K562 (cell line): Measurements from ENCODE around the gene SLC17A1. TPM values are rescaled to one million over a fixed set of nuclear protein-coding genes. Genes with fewer than 3 reads are reported as not detected.

Experiments used
- ATAC-seq: fragments of 200-7000 bp; cut with Tn5 transposase; 3 replicates; pipeline ENCODE4 v1.9.1; 2020; ENCODE audit warnings: moderate library complexity
- BruUV-seq: library from RNA; stranded (reverse); fragments of 400-500 nt; replicated peaks from 2 replicates; lab custom pipeline; 2021; lab: Mats Ljungman, UMichigan
- CTCF ChIA-PET: fragments of 300-600 bp; formaldehyde crosslinking; extraction: SDS; loops from one replicate; lab custom pipeline; 2021; ENCODE audit warnings: low intra/inter-chr PET ratio; lab: Yijun Ruan, JAX
- POLR2A ChIA-PET: fragments of 300-600, 350-650 bp; sonication (Branson Sonifier 250); formaldehyde crosslinking; extraction: SDS; loops from one replicate; lab custom pipeline; 2021; ENCODE audit warnings: antibody characterized with exemption, inconsistent platforms; lab: Yijun Ruan, JAX
- DNase-seq, 4 experiments: peaks; one replicate each; pipeline versions ENCODE4 v3.0.0 to v3.0.0-alpha.2; 2011 to 2018; ENCODE audit warnings: low spot score in 3 of 4, mixed read lengths in 3 of 4; ENCODE audit errors: extremely low read depth in 1 of 4
- FAIRE-seq: peaks from 2 replicates; lab custom pipeline; 2011; peaks lifted over from hg19 to GRCh38; lab: Jason Lieb, UNC
- H2AFZ ChIP-seq: 2 replicates; pipeline ENCODE4 v1.6.0; 2011; ENCODE audit warnings: low read depth, low read length, control low read depth, inconsistent platforms
- H3K27ac ChIP-seq: fragments of 200-600 bp; 3 replicates; pipeline ENCODE4 v1.8.0; 2011; ENCODE audit warnings: low read depth, mild to moderate bottlenecking, control low read depth, inconsistent platforms, low read length, moderate library complexity, mixed read lengths; ENCODE audit errors: extremely low read depth
- H3K27me3 ChIP-seq, 2 experiments: fragments of 300-600 bp in 1 of 2; 2 replicates in 1 of 2; 3 replicates in 1 of 2; pipeline versions ENCODE4 v1.6.0 to v1.8.0; 2011; ENCODE audit warnings: inconsistent platforms in 2 of 2, low read length in 2 of 2, mild to moderate bottlenecking in 1 of 2, mixed read lengths in 1 of 2, moderate library complexity in 1 of 2; ENCODE audit not compliant: control insufficient read depth in 2 of 2, insufficient read depth in 2 of 2
- H3K36me3 ChIP-seq: fragments of 300-600 bp; 3 replicates; pipeline ENCODE4 v1.8.0; 2011; ENCODE audit warnings: mild to moderate bottlenecking, low read length, inconsistent platforms; ENCODE audit not compliant: control insufficient read depth, insufficient read depth
- H3K4me1 ChIP-seq, 2 experiments: fragments of 200-600 bp in 1 of 2; replicated peaks in 1 of 2; 2 replicates in 1 of 2; 3 replicates in 1 of 2; pipeline versions ENCODE4 v1.5.1 to v1.8.0; 2011; ENCODE audit warnings: inconsistent platforms in 2 of 2, low read length in 2 of 2, mild to moderate bottlenecking in 1 of 2, mixed read lengths in 1 of 2, moderate library complexity in 1 of 2; ENCODE audit not compliant: control insufficient read depth in 2 of 2, insufficient read depth in 2 of 2
- H3K4me2 ChIP-seq: 2 replicates; pipeline ENCODE4 v1.6.1; 2011; ENCODE audit warnings: low read length, control low read depth, inconsistent platforms, mixed read lengths; ENCODE audit not compliant: insufficient read depth
- H3K4me3 ChIP-seq: fragments of 200-600 bp; sonication (generic), shearing (Covaris generic); 2 replicates; pipeline ENCODE4 v1.5.1; 2016; ENCODE audit warnings: control low read depth, inconsistent platforms
- H3K79me2 ChIP-seq: fragments of 200-600 bp; 3 replicates; pipeline ENCODE4 v1.8.0; 2011; ENCODE audit warnings: low read length, inconsistent platforms; ENCODE audit not compliant: control insufficient read depth, insufficient read depth
- H3K9ac ChIP-seq, 2 experiments: 2 replicates each; pipeline versions ENCODE4 v1.6.0 to v1.6.1; 2011; ENCODE audit warnings: low read depth in 2 of 2, low read length in 2 of 2, control low read depth in 1 of 2, inconsistent platforms in 1 of 2, mild to moderate bottlenecking in 1 of 2, mixed read lengths in 1 of 2; ENCODE audit not compliant: insufficient read depth in 1 of 2
- H3K9me1 ChIP-seq: one replicate; pipeline ENCODE4 v1.6.0; 2011; ENCODE audit warnings: inconsistent platforms, mild to moderate bottlenecking, low read length, moderate library complexity; ENCODE audit not compliant: control insufficient read depth, insufficient read depth
- H3K9me3 ChIP-seq: replicated peaks from 2 replicates; pipeline ENCODE4 v1.5.1; 2011; ENCODE audit warnings: low read depth, low read length, inconsistent platforms; ENCODE audit not compliant: control insufficient read depth, insufficient read depth
- H4K20me1 ChIP-seq: replicated peaks from 2 replicates; pipeline ENCODE4 v1.6.1; 2011; ENCODE audit warnings: low read length, inconsistent platforms, mixed read lengths; ENCODE audit not compliant: control insufficient read depth, insufficient read depth
- CREB5 ChIP-seq: fragments of 250-450 bp; sonication (Bioruptor Pico); IDR thresholded peaks from 2 replicates; pipeline ENCODE4 v1.5.0; 2020; ENCODE audit warnings: mild to moderate bottlenecking
- CTCF ChIP-seq, 3 experiments: IDR thresholded peaks in 2 of 3; conservative IDR thresholded peaks in 1 of 3; 2 replicates each; pipeline ENCODE4 v1.5.1; 2011 to 2012; ENCODE audit warnings: low read length in 3 of 3, mild to moderate bottlenecking in 3 of 3, control low read depth in 2 of 3, improper control_type of control experiment in 1 of 3, inconsistent platforms in 1 of 3, low read depth in 1 of 3, mixed read lengths in 1 of 3, moderate library complexity in 1 of 3; ENCODE audit not compliant: insufficient read depth in 2 of 3
- KDM4B ChIP-seq, 2 experiments: fragments of 450-650 bp in 1 of 2; sonication (generic) in 1 of 2; IDR thresholded peaks; 2 replicates each; pipeline ENCODE4 v1.6.1; 2016 to 2017; ENCODE audit warnings: borderline replicate concordance in 2 of 2, antibody characterized with exemption in 1 of 2, low read depth in 1 of 2, mild to moderate bottlenecking in 1 of 2
- NCOA6 ChIP-seq: fragments of 450-650 bp; IDR thresholded peaks from 2 replicates; pipeline ENCODE4 v1.6.1; 2017; ENCODE audit warnings: mild to moderate bottlenecking
- NFYB ChIP-seq: IDR thresholded peaks from 2 replicates; pipeline ENCODE4 v1.6.1; 2011; ENCODE audit warnings: mild to moderate bottlenecking, moderate library complexity; ENCODE audit not compliant: insufficient read length; ENCODE audit errors: extremely low read depth
- POLR2A ChIP-seq: fragments of 450-650 bp; conservative IDR thresholded peaks from 2 replicates; pipeline ENCODE4 v1.6.1; 2016
- SP1 ChIP-seq: sonication (generic); formaldehyde crosslinking; IDR thresholded peaks from 2 replicates; pipeline ENCODE4 v1.8.1; 2022; ENCODE audit warnings: mild to moderate bottlenecking, missing genetic modification reagents
- YBX1 ChIP-seq: fragments of 450-650 bp; IDR thresholded peaks from 2 replicates; pipeline ENCODE4 v1.7.1; 2016; ENCODE audit warnings: mild to moderate bottlenecking
- ZNF274 ChIP-seq: IDR thresholded peaks from 2 replicates; pipeline ENCODE4 v1.6.1; 2011; ENCODE audit warnings: low read depth, mild to moderate bottlenecking, low read length, moderate library complexity, borderline replicate concordance
- ZNF639 ChIP-seq, 2 experiments: fragments of 200-800 bp in 1 of 2; sonication (Bioruptor generic) in 1 of 2; sonication (generic) in 1 of 2; formaldehyde crosslinking in 1 of 2; IDR thresholded peaks in 1 of 2; conservative IDR thresholded peaks in 1 of 2; 2 replicates each; pipeline versions ENCODE4 v1.5.0 to v1.6.1; 2016 to 2020; ENCODE audit warnings: missing compliant biosample characterization in 1 of 2, missing genetic modification characterization in 1 of 2, missing genetic modification reagents in 1 of 2
- WGBS: fragments of 100-300 bp; shearing (Covaris generic); methylation state at CpG from one replicate; pipeline ENCODE4 v1.1.6; 2016; ENCODE audit warnings: low coverage, mixed read lengths; ENCODE audit not compliant: insufficient coverage; ENCODE audit errors: missing lambda C conversion rate; 5-methylcytosine and 5-hydroxymethylcytosine counted together
- in situ Hi-C: fragments of 300-500 bp; cut with MboI; formaldehyde crosslinking; loops from 4 replicates; pipeline ENCODE4 v1.15.0; 2018; ENCODE audit warnings: inconsistent platforms, mixed read lengths
- intact Hi-C: fragments of 100-400 bp; cut with micrococcal nuclease; formaldehyde crosslinking; loops from 2 replicates; pipeline ENCODE4 v1.14.2; 2022
- polyA plus RNA-seq, 8 experiments: library from polyadenylated mRNA; depleted of rRNA in 4 of 8; stranded (reverse) in 5 of 8; unstranded in 3 of 8; fragments of >200 nt; fragmentation: Nextera tagmentation in 2 of 8; fragmentation: Illumina TruSeq in 1 of 8; extraction: Ambion mirVana in 2 of 8; extraction: Trizol in 1 of 8; gene quantifications; 2 replicates each; pipeline versions ENCODE4 v1.2.1 to v1.2.3, GENCODE V29; 2011 to 2014; ENCODE audit warnings: inconsistent platforms in 1 of 8, missing spikeins in 1 of 8
- total RNA-seq, 7 experiments: library from RNA; depleted of rRNA in 6 of 7; stranded (reverse); fragments of >200 nt in 6 of 7; fragmentation: Illumina TruSeq in 2 of 7; extraction: Trizol in 2 of 7; gene quantifications; 2 replicates each; pipeline versions ENCODE4 v1.2.1 to v1.2.3, GENCODE V29; 2011 to 2021; ENCODE audit warnings: low replicate concordance in 1 of 7

Gene SLC17A1
- total and polyA plus RNA-seq, 9 of the 15 experiments (the other 6 are each of a cell fraction or from before 2014, with no cell fraction given) = not detected

DNA sequence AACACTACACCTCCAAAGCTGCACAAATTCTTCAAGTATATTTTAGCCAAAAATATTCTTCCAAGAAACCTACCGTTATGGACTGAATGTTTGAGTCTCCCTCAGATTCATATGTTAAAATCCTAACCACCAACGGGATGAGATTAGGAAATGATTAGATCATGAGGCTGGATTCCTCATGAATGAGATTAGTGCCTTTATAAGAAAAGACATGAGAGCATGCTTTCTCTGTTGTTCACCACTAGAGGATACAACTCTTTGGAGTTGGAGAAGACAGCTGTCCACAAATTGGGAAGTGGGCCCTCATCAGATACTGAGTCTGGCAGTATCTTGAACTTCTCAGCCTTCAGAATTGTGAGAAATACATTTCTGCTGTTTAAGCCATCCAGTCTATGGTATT, 84.4 kb downstream of the SLC17A1 start (continued):
- no peak for TF ChIP-seq ZNF274
- no peak for TF ChIP-seq SP1 (CRISPR knock-in tag)
- no peak for TF ChIP-seq YBX1
- no peak for TF ChIP-seq NCOA6
- TF ChIP-seq NFYB = no peak
- TF ChIP-seq POLR2A = no peak

DNA sequence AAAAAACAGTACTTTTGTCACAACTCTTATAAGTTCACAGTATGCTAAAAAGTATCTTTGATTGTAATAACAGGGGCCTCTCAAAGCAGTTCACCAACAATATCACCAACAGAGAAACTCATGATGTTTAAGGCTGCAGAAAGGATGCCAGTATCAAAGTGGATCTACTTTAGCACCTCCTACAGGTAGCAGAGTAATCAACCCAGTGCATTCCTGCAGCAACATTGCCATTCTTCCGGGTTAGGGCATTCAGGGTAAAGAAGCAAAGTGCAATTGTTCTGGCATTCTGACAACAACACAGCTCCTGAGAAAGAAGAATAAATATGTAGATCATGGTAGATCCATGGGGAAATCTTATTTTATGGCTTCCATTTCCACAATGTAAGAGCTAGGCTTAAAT, 84.9 kb downstream of the SLC17A1 start:
- in situ Hi-C loops = no loop called here
- no peaks in the 10 kb centered on the region for H3K36me3 ChIP-seq
- ATAC-seq = no peak
- H3K4me1 ChIP-seq = no peaks in the 10 kb centered on the region
- no peak overlapping the region for H3K27ac ChIP-seq
- no peak overlapping the region for H3K4me3 ChIP-seq
- no peak overlapping the region for H3K4me2 ChIP-seq
- FAIRE-seq = peak; percentile 46
- 0% methylated on average over 1 of the region's 1 CpG for WGBS
- CTCF ChIA-PET = no interaction called here
- H3K9me3 ChIP-seq = no peaks in the 10 kb centered on the region
- BruUV-seq = no TSS peak
- no peaks in the 10 kb centered on the region for H3K9me1 ChIP-seq
- no peak overlapping the region for H3K9ac ChIP-seq
- DNase-seq = no peak
- H2AFZ ChIP-seq = no peak overlapping the region
- no peaks in the 10 kb centered on the region for H3K27me3 ChIP-seq
- intact Hi-C loops = no loop called here
- H4K20me1 ChIP-seq = no peaks in the 10 kb centered on the region
- H3K79me2 ChIP-seq = no peaks in the 10 kb centered on the region
- TF ChIP-seq CTCF (IDR thresholded peaks at IDR 0.05 in 2 of 3, conservative IDR thresholded peaks at IDR 0.05 in 1 of 3; ENCODE audit: insufficient read depth in 2 of 3, low read depth in 1 of 3, low read length in 3 of 3) (peak in 2 of 3 experiments; percentile 17 to 23; a peak in 2 of 6 replicates), KDM4B (IDR thresholded peaks at IDR 0.05; ENCODE audit: borderline replicate concordance in 2 of 2, low read depth in 1 of 2) (no peak), ZNF639 (CRISPR knock-in tag; conservative IDR thresholded peaks at IDR 0.05 in 1 of 2, IDR thresholded peaks at IDR 0.05 in 1 of 2) (no peak), CREB5 (no peak)
- POLR2A ChIA-PET = no interaction called here
